ENCODE measurements around the gene ZNF160.
A peak's percentile ranks its signal among the peaks of the same experiment; 100 is the strongest.
"Not testable (repeated sequence)": the region's sequence is repeated elsewhere in the genome, so short reads cannot be mapped to it uniquely, and the experiment has no call there.

ZNF160 gene

DNA sequence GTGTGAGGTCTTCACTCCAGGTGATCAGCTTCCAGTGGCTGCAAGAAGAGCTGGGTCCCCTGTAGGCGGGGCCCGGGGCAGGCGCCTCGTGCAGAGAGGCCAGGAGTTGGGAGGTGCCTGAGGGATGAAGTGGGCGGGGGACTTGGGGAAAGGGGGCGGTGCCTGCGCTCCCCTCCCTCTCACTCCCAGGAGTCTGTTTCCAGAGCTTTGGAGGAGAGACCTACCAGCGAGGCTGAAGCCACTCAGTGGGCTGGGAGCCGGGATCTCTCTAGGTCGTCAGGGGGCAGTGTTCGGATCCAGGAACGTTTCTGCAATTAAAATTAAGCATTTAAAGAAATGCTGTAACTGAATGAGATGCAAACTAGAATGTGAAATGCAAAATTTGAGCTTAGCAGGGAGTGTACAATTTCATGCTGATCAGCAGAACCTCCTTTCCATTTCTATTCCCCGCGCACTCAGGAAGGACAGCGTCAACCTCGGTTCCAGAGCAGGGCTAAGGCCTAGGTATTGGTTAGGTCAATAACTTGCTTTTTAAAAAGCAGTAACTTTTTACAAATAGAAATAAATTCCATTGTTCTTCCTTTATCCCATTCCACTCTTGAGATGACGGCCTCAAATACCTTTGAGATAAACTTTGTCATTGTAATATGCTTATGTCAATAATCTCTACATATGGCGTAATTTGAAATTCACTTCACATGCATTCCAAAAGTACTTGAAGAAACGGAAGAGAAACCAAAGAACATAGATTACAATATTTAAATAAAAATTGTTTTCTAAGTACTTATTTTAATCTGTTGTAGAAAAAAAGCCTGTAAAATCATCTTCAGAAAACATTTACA, 11.6 kb downstream of the ZNF160 start:
- no peak for DNase-seq

DNA sequence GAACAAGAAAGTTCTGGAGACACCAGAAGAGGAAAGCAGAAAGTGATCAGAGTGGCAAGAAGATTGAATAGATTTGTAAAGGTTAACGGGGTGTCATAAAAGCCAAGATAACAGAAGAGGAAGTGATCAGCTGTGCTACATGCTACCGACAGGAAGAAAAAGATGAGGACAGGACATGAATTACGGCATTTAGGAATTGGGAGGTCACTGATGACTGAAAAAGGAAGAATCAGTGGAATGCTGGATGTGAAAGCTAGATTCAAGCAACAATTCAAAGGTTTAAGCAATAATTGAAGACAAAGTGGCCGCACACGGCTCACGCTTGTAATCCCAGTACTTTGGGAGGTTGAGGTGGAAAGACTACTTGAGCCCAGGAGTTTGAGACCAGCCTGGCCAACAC, 15.1 kb downstream of the ZNF160 start:
- peak; percentile 4 for DNase-seq

DNA sequence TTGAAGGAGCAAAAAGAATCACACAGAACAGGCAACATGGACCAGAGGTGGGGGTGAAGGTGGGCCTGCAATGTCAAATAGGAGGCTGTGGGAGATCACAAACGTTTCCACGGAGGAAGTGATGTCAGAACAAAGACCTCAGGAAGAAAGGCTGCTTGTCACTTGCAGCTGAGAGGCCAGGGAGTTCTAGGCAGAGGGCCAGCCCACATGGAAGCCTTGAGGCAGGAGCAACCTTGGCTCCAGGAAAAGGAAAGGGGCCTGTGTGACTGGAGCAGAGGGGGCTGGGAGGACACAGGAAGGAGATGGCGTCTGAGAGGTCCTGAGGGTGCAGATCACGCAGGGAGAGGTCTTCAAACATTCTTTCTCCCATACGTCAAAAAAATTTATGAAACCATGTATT, 16.3 kb downstream of the ZNF160 start:
- DNase-seq = peak; percentile 5

DNA sequence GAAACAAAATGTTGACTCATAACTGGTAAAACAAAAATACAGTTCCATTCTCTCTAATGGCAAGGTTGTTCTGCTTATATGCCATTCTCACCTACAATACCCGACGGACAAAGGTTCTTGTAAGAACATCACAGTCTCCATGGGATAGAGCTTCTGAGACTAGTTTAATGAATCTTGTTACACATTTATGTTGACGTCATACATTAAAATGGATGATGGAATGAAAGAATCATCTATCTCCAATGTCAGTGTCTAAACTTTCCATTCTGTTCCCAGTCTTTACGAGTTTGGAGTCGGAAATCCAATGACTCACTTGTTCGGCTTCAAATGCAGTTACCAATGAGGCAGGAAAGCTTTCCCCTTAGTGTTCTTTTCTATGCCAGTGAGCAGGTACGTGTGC, 17.7 kb downstream of the ZNF160 start:
- DNase-seq = no peak

DNA sequence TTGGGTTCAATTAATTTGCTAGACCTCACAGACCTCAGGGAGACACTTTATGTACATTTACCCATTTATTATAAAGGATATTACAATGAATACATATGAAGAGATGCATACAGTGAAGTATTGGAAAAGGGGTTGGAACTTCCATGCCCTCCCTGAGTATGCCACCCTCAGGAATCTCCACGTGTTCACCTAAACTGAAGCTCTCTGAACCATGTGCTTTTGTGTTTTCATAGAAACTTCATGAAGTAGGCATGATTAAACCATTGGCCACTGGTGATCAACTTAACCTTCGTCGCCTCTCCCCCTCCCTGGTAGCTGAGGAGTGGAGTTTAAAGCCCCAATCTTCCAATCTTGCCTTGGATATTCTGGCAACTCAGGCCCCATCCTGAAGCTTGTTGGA, 20.3 kb downstream of the ZNF160 start:
- DNase-seq = no peak

DNA sequence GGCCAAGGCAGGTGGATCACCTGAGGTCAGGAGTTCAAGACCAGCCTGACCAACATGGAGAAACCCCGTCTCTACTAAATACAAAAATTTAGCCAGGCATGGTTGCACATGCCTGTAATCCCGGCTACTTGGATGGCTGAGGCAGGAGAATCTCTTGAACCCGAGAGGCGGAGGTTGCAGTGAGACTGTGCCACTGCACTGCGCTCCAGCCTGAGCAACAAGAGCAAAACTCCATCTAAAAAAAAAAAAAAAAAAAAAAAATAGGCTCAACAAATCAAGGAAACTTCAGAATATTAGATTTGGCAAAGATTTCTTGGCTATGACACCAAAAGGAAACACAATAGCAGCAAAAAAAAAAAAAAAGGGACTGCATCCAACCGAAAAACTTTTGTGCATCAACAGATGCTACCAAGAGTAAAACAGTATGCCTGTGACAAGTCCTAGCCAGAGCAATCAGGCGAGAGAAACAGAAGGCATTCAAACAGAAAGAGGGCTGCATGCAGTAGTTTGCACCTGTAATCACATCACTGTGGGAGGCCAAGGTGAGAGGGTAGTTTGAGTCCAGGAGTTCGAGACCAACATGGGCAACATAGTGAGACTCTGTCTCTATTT, 23.8 kb downstream of the ZNF160 start:
- no peak for DNase-seq

DNA sequence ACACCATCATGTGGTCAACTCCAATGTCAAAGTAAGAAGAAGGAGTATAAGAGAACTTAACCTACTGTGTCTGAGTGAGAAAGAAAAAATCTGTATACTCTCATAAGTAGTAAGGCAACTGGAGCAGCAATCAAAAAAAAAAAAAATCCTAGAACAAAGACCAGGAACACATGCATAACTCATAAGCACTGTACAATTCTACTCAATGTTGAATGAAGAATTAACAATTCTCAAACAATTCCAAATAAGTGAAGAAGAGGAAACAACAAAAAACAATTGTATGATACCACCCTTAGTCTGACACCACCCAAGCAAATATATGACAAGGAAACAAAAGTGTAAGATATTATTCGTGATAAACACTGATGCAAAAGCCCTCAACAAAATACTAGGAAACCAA, 24.6 kb downstream of the ZNF160 start:
- no peak for DNase-seq

DNA sequence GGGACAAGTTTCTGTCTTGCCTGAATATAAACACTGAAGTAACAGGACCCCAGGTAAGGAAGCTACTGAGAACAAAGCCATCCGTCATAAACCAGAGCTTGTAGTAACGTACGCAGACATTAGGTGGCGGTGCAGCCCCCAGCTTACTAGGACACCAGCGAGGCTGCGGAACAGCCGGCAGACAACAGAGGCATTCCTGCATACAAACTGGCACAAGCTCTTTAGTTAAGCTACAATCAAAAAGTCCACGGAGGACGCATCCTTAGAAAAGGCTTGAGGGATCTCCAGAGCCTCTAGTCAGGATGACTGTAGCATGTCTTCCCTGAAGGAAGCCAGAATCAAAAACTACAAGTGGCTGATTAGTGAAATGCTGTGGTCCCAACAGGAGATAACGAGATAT, 26.2 kb downstream of the ZNF160 start:
- peak; percentile 12 for DNase-seq

DNA sequence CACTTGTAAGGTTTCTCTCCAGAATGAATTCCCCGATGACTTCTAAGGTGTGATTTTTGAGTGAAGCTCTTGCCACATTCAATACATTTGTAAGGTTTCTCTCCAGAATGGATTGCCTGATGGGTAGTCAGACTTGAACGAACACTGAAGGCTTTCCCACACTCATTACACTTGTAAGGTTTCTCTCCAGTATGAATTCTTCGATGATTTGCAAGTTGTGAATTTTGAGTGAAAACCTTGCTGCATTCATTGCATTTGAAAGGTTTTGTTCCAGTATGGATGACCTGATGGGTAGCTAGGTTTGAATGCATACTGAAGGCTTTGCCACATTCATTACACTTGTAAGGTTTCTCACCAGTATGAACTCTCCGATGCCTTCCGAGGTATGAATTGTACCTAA, 34.4 kb downstream of the ZNF160 start:
- no peak for DNase-seq

DNA sequence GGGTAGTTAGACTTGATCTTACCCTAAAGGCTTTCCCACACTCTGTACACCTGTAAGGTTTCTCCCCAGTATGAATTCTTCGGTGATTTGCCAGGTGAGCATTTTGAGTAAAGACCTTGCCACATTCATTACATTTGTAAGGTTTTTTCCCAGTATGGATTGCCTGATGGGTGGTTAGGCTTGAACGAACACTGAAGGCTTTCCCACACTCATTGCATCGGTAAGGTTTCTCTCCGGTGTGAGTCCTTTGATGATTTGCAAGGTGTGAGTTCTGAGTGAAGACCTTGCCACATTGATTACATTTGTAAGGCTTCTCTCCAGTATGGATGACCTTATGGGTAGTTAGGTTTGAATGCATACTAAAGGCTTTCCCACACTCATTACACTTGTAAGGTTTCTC, 35.0 kb downstream of the ZNF160 start:
- DNase-seq = no peak

DNA sequence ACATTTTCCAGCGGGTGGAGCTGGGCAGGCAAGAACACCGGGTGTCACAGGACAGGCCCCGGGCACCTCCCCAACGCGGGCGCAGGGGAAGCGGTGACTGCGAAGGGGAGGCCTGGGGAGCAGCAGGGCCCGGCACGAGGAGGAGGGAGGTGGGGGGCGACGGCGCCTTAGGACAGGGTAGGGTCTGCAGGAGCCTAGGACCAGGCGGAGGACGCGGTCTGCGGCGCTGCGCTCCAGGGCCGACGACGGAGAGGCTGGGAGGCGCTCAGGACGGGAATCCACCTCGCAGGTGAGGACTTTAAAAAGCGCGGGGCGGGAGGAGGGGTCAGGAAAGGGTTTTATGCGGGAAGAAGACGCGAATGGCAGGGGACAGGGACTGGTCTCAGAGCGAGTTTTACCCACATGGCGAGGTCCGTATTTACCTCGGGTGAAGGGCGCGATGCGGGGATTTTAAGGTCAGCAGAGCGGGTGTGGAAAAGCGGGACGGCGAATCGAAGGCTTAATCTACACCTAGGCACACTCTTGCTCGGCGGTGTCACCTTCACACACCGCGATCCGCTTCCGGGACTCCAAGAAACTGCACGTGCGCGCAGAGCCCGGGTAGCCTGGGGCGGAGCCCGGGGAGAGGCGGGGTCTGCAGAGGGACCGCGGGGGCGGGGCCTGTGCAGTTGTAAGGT, 45.2 kb downstream of the ZNF160 start:
- no peak for DNase-seq

DNA sequence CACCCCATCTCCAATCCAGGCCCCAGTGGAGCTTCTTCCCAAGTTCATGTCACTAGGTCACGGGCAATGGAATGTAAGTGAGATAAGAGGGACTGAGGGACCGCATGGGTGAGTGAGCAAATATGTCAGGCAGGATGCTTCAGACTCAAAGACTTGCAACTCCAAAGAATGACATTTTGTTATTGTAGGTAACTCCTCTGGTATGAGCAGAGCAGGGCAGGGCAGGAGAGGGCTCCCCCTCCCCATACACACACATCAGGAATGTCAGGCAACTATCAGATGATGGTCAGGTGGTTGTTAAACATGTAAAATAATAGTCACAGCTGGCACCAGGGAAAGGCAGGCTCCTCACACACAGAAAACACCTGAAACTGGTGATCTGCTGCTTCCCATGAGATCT, 48.1 kb downstream of the ZNF160 start:
- DNase-seq = no peak

DNA sequence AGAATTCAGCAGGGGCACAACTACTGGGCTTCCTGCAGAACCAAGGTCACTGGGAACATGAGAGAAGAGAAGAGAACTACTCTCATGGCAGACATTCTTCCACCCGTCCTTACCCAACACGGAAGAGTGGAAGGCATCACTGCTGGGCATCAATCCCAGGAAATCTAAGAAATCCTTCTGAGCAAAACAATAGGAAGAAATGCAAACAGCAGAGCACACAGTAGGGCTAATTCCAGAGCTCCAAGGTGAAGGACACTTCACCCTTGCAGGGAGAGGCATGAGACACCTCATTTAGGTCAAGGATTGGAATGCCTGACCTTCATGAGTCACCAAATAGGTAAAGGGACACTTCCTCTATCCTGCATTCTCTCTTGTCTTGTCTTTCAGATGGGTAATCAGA, 55.8 kb downstream of the ZNF160 start:
- no peak for DNase-seq

DNA sequence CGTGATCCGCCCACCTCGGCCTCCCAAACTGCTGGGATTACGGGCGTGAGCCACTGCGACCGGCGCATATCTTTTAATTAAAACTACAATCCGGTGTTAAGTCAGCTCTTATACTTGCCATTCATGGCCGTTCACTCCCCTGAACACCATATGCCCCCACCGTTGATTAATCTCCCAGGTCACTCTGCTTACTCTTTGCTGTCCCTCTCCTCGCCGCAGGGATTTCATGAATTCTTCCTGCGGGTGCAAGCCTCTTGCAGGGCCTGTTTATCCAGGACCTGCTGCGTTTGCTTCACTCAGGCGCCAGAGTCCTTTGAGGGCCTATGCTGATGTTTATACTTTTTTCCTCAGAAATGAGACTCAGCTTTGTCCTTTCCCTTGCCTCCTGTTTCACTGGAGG, 57.7 kb downstream of the ZNF160 start:
- no peak for DNase-seq

DNA sequence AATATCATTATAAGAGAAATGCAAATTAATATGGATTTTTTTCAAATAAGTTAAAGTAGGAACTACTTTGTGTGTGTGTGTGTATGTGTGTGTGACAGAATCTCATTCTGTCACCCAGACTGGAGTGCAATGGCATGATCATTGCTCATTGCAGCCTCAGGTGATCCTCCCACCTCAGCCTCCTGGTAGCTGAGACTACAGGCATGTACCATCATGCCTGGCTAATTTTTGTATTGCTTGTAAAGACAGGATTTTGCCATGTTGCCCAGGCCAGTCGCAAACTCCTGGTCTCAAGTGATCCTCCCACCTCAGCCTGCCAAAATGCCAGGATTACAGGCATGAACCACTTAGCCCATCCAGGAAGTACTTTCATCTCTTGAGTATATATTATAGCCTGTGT, 61.9 kb downstream of the ZNF160 start:
- no peak for DNase-seq

DNA sequence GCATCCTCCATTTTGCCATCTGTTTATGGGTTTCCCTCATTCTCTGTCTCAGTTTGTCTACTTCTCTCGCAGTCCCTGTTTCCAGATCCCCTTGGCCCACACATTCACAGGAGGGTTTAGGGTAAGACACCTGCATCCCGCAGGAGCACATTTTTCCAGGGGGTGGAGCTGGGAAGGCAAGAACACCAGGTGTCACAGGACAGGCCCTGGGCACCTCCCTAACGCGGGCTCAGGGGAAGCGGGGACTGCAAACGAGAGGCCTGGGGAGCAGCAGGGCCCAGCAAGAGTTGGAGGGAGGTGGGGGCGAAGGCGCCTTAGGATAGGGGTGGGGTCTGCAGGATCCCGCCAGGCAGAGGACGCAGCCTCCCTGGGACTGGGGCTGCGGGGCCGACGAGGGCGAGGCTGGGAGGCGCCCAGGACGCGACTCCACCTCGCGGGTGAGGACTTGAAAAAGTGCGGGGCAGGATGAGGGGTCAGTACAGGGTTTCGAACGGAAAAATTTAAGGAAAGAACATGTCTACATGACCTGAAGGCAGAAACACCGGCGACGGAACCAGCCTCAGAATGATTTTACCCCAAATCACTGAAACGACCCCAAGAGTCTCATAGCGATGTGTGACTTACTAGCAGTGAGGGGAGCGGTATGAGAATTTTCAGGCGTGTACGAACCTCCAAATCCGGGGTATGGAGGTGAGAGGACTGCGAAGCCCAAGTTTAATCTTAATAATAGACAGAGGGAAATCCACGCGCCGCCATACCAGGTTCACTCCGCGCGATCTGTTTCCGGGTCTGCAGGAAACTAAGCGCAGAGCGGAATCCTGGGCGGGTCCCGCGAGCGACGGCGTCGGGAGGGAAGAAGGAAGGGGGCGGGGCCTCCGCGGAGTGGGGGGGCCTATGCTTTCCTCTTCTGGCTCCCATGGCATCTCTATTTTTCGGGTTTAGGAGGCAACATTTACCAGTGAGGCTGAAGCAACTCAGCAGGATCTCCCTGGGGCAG, 65.8 kb downstream of the ZNF160 start:
- DNase-seq = peak; percentile 12

DNA sequence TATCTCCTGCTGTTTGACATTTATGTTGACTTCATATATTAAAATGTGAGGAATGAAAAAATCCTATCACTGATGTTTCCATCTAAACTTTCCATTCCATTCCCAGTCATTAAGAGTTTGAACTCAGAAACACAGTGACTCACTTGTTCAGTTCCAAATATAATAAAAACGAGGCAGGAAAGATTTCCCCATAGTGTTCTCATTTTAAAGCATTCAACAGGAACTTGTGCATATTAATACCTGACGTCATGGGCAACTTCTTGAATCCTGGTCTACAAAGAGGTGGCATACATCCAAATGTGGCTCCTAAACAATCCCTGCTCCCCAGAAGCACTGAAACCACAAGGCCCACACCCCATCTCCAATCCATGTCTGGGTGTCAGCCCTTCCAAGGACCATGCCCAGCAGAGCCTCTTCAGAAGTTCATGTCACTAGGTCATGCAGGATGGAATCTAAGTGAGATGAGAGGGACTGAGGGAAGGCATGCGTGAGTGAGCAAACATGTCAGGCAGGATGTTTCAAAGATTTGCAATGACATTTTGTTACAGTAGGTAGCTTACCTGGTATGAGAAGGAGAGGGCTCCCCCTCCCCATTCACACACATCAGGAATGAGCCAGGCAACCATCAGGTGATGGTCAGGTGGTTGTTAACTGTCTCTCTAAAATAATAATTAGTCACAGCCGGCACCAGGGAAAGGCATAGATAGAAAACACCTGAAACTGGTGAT, 68.1 kb downstream of the ZNF160 start:
- DNase-seq = no peak

DNA sequence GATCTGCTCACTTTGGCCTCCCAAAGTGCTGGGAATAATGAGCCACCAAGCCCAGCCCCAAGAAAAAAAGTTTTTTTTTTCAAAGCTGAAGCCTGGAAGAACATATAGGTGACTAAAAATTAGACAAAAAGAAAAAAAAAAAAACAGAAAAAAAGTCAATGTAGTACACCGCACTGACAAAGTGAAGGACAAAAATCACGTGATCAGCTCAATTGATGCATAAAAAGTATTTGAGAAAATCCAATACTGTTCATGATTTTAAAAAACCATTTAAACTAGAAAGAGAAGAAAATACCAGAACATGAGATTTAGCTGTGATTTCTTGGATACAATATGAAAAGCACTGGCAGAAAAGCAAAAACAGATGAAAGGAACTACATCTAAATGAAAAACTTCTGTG, 69.2 kb downstream of the ZNF160 start:
- no peak for DNase-seq

DNA sequence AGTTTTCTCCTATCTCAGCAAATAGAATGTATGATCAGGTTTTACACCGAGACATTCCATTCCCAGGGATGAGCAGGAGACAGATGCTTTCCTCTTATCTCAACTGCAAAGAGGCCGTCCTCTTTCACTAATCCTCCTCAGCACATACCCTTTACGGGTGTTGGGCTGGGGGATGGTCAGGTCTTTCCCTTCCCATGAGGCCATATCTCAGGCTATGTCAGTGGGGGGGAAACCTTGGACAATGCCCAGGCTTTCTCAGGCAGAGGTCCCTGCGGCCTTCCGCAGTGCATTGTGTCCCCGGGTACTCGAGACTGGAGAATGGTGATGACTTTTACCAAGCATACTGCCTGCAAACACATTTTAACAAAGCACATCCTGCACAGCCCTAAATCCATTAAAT, 74.9 kb downstream of the ZNF160 start:
- not testable (repeated sequence) for DNase-seq

DNA sequence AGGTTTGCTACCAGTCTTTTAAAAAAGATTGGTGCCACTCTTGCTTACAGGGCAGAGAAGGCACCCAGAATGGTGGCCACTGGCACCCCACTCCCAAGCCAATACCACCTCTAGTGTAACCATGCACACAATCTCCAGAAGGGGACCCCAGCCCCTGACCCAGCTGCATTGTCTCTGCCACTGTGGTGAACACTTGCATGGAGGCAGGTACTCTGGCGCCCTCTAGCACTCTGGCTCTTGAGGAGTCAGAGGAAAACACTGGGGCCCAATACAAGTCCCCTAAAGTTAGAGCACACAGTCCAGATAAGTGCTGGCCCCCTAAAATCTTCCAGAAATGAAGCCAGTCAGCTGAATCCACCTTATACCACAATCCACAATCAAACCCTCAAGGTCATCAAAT, 83.5 kb downstream of the ZNF160 start:
- no peak for DNase-seq
